ENCODE data around the gene PDK4.

DNA sequence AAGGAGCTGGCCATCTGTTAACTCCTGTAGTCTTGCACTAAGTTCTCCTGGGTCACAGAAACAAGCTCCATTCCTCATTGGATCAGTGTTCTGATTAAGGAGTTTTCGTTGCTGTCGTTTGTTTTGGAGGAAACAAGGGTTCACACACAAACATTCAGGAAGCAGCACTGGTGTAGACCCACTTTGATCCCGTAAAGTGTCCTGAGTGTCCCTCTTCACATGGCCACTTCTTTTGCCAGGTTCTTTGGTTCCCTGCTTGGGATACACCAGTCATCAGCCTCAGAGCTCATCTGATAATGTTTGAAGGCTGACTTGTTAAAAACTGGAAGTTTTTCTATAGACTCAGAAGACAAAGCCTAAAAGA, 10.9 kb downstream of the PDK4 start:
- no peak for TF ChIP-seq RCOR1 (conservative IDR thresholded peaks at IDR 0.05; ENCODE audit: low read depth, low read length)
- TF ChIP-seq, protein P1, sequence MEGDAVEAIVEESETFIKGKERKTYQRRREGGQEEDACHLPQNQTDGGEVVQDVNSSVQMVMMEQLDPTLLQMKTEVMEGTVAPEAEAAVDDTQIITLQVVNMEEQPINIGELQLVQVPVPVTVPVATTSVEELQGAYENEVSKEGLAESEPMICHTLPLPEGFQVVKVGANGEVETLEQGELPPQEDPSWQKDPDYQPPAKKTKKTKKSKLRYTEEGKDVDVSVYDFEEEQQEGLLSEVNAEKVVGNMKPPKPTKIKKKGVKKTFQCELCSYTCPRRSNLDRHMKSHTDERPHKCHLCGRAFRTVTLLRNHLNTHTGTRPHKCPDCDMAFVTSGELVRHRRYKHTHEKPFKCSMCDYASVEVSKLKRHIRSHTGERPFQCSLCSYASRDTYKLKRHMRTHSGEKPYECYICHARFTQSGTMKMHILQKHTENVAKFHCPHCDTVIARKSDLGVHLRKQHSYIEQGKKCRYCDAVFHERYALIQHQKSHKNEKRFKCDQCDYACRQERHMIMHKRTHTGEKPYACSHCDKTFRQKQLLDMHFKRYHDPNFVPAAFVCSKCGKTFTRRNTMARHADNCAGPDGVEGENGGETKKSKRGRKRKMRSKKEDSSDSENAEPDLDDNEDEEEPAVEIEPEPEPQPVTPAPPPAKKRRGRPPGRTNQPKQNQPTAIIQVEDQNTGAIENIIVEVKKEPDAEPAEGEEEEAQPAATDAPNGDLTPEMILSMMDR (IDR thresholded peaks at IDR 0.05 in 2 of 3, conservative IDR thresholded peaks at IDR 0.05 in 1 of 3; ENCODE audit: control insufficient read depth in 2 of 3, extremely low read depth in 1 of 3, insufficient read depth in 1 of 3, low read depth in 3 of 3, low read length in 3 of 3) = no peak
- TF ChIP-seq PAX5 (IDR thresholded peaks at IDR 0.05; ENCODE audit: borderline replicate concordance, low read depth, low read length) = no peak
- TF ChIP-seq POLR2A (IDR thresholded peaks at IDR 0.05; ENCODE audit: low read depth, low read length) = no peak
- no peak for TF ChIP-seq ZNF274 (IDR thresholded peaks at IDR 0.05; ENCODE audit: insufficient read depth, insufficient read length)
- TF ChIP-seq SPI1 (IDR thresholded peaks at IDR 0.05; ENCODE audit: borderline replicate concordance, insufficient read depth, low read depth, low read length) = no peak
- TF ChIP-seq ESRRA (IDR thresholded peaks at IDR 0.05; ENCODE audit: low read length) = no peak
- TF ChIP-seq, protein P2, sequence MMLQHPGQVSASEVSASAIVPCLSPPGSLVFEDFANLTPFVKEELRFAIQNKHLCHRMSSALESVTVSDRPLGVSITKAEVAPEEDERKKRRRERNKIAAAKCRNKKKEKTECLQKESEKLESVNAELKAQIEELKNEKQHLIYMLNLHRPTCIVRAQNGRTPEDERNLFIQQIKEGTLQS (IDR thresholded peaks at IDR 0.05; ENCODE audit: borderline replicate concordance, extremely low read depth, low read depth, low read length) = no peak

Data from GM12878 (cell line).